GM12891 (cell line): ENCODE measurements around the gene ZFHX3.

ENCODE experiments used
- POLR2A ChIP-seq: IDR thresholded peaks from 2 replicates; pipeline ENCODE4 v1.6.1; 2011; ENCODE audit warnings: low read depth, low read length, control low read depth
- POLR2AphosphoS5 ChIP-seq: IDR thresholded peaks from 2 replicates; pipeline ENCODE4 v1.6.1; 2011; ENCODE audit warnings: low read depth, low read length, control low read depth
- POU2F2 ChIP-seq: IDR thresholded peaks from 2 replicates; pipeline ENCODE4 v1.6.1; 2011; ENCODE audit warnings: low read depth, mild to moderate bottlenecking, control low read depth, low read length, moderate library complexity
- SPI1 ChIP-seq: IDR thresholded peaks from 2 replicates; pipeline ENCODE4 v1.6.1; 2011; ENCODE audit warnings: low read depth, low read length, control low read depth
- TAF1 ChIP-seq: IDR thresholded peaks from 2 replicates; pipeline ENCODE4 v1.6.1; 2011; ENCODE audit warnings: low read depth, low read length, control low read depth

DNA sequence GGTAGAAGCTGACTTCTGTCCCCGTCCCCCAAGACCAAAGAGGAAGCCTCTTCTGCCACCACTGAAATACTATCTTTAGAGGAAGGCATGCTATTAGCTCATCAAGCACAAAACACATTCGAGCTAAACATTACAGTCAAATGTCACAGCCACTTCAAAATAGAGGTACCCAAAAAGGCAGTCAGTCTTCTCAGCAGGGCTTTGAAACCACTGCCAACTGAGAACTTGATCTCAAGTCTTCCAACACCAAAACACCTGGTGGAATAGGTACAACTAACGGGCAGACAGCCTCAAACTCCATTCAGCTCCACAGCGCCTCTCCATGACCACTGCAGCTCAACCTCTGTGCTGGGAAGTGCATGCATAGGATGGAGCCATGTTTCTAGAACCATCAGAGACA is 36.0 kb downstream of the ZFHX3 start:
- TF ChIP-seq POLR2A (no peak), POLR2AphosphoS5 (no peak), SPI1 (no peak), TAF1 (no peak), POU2F2 (no peak)
